Mesothelial cell of epicardium (in vitro differentiated cells): ENCODE results near the gene ELAC2. TPM values are rescaled to one million over a fixed set of nuclear protein-coding genes. Genes with fewer than 3 reads are reported as not detected.

Experiments
- DNase-seq, 2 experiments: peaks; one replicate each; pipeline ENCODE4 v3.0.0; 2021; ENCODE audit warnings: low spot score in 2 of 2; ENCODE audit not compliant: unreplicated experiment in 2 of 2
- H3K27ac Mint-ChIP-seq: 2 replicates; pipeline ENCODE4 v1.8.0; 2021; ENCODE audit warnings: mixed read lengths
- H3K27me3 Mint-ChIP-seq: 2 replicates; pipeline ENCODE4 v1.8.0; 2021; ENCODE audit warnings: low read depth, mixed read lengths
- H3K36me3 Mint-ChIP-seq: 2 replicates; pipeline ENCODE4 v1.8.0; 2021; ENCODE audit warnings: mixed read lengths
- H3K4me1 Mint-ChIP-seq: 2 replicates; pipeline ENCODE4 v1.8.0; 2021; ENCODE audit warnings: mixed read lengths
- H3K4me3 Mint-ChIP-seq: 2 replicates; pipeline ENCODE4 v1.8.0; 2021; ENCODE audit warnings: mild to moderate bottlenecking, moderate library complexity, mixed read lengths
- H3K9me3 Mint-ChIP-seq: 2 replicates; pipeline ENCODE4 v1.8.0; 2021; ENCODE audit warnings: mixed read lengths
- CTCF ChIP-seq: fragments of 200-600 bp; sonication (generic); IDR thresholded peaks from one replicate; pipeline ENCODE4 v1.5.0; 2021; ENCODE audit warnings: antibody characterized with exemption; ENCODE audit not compliant: unreplicated experiment
- total RNA-seq: library from RNA; stranded (reverse); gene quantifications from 3 replicates; pipeline ENCODE4 v1.2.1, GENCODE V29; 2021

ELAC2 gene
- total RNA-seq, 1 donor from 2014 or later: 69.3 TPM

GRCh38 chr17:13000561-13000960, 17.3 kb downstream of the ELAC2 start:
- Mint-ChIP-seq H3K9me3 (no peaks in the 10 kb centered on the region), H3K36me3 (peaks cover 17% of the 10 kb centered on the region), H3K27ac (no peak overlapping the region), H3K4me1 (no peaks in the 10 kb centered on the region), H3K27me3 (no peaks in the 10 kb centered on the region), H3K4me3 (no peak overlapping the region)
- TF ChIP-seq CTCF: no peak
- no peak for DNase-seq

GRCh38 chr17:12998874-12999273, 19.0 kb downstream of the ELAC2 start:
- no peak overlapping the region for H3K4me3 Mint-ChIP-seq
- peaks cover 26% of the 10 kb centered on the region for H3K36me3 Mint-ChIP-seq
- no peak for DNase-seq
- H3K27me3 Mint-ChIP-seq: no peaks in the 10 kb centered on the region
- H3K9me3 Mint-ChIP-seq: no peaks in the 10 kb centered on the region
- TF ChIP-seq CTCF: no peak
- no peaks in the 10 kb centered on the region for H3K4me1 Mint-ChIP-seq
- H3K27ac Mint-ChIP-seq: no peak overlapping the region

GRCh38 chr17:12998461-12998860, 19.4 kb downstream of the ELAC2 start:
- H3K4me3 Mint-ChIP-seq: no peak overlapping the region
- no peaks in the 10 kb centered on the region for H3K4me1 Mint-ChIP-seq
- no peaks in the 10 kb centered on the region for H3K27me3 Mint-ChIP-seq
- peaks cover 27% of the 10 kb centered on the region for H3K36me3 Mint-ChIP-seq
- no peak overlapping the region for H3K27ac Mint-ChIP-seq
- H3K9me3 Mint-ChIP-seq: no peaks in the 10 kb centered on the region
- no peak for DNase-seq
- TF ChIP-seq CTCF: no peak

GRCh38 chr17:12996941-12997340, 20.9 kb downstream of the ELAC2 start:
- Mint-ChIP-seq H3K4me3 (no peak overlapping the region), H3K27me3 (no peaks in the 10 kb centered on the region), H3K27ac (no peak overlapping the region), H3K4me1 (no peaks in the 10 kb centered on the region), H3K9me3 (no peaks in the 10 kb centered on the region), H3K36me3 (peaks cover 31% of the 10 kb centered on the region)
- TF ChIP-seq CTCF: no peak
- no peak for DNase-seq

- Mint-ChIP-seq H3K27me3 (no peaks in the 10 kb centered on the region), H3K9me3 (no peaks in the 10 kb centered on the region), H3K4me3 (no peak overlapping the region), H3K36me3 (peaks cover 36% of the 10 kb centered on the region), H3K4me1 (no peaks in the 10 kb centered on the region), H3K27ac (no peak overlapping the region)
- DNase-seq: no peak
- TF ChIP-seq CTCF: no peak
Observed at GRCh38 chr17:12996357-12996756, 21.5 kb downstream of the ELAC2 start.

- no peak overlapping the region for H3K4me3 Mint-ChIP-seq
- no peak for TF ChIP-seq CTCF
- peaks cover 38% of the 10 kb centered on the region for H3K36me3 Mint-ChIP-seq
- H3K9me3 Mint-ChIP-seq: no peaks in the 10 kb centered on the region
- H3K27me3 Mint-ChIP-seq: no peaks in the 10 kb centered on the region
- DNase-seq: no peak
- H3K27ac Mint-ChIP-seq: no peak overlapping the region
- no peaks in the 10 kb centered on the region for H3K4me1 Mint-ChIP-seq
Observed at GRCh38 chr17:12995896-12996295, 21.9 kb downstream of the ELAC2 start.
